Activated naive CD8-positive, alpha-beta T cell treated with anti-CD3 and anti-CD28 coated beads for 36 hours (primary cell): Measurements from ENCODE around the gene RRAS. TPM values are rescaled to one million over a fixed set of nuclear protein-coding genes. Genes with fewer than 3 reads are reported as not detected.

Experiments
- DNase-seq: peaks from one replicate; pipeline ENCODE4 v3.0.0; 2021
- H3K27ac Mint-ChIP-seq: one replicate; pipeline ENCODE4 v1.8.0; 2022; ENCODE audit warnings: mild to moderate bottlenecking, moderate library complexity, mixed read lengths
- H3K27me3 Mint-ChIP-seq: one replicate; pipeline ENCODE4 v1.8.0; 2022; ENCODE audit warnings: mild to moderate bottlenecking, mixed read lengths
- H3K36me3 Mint-ChIP-seq: one replicate; pipeline ENCODE4 v1.8.0; 2021; ENCODE audit warnings: mild to moderate bottlenecking, mixed read lengths
- H3K4me1 Mint-ChIP-seq: one replicate; pipeline ENCODE4 v1.8.0; 2021; ENCODE audit warnings: mixed read lengths
- H3K4me3 Mint-ChIP-seq: one replicate; pipeline ENCODE4 v1.8.0; 2022; ENCODE audit warnings: mild to moderate bottlenecking, moderate library complexity, mixed read lengths
- H3K9me3 Mint-ChIP-seq: one replicate; pipeline ENCODE4 v1.8.0; 2022; ENCODE audit warnings: mixed read lengths
- total RNA-seq, 2 experiments: library from RNA; stranded (reverse); gene quantifications; one replicate each; pipeline ENCODE4 v1.2.3, GENCODE V29; 2021

Gene RRAS
- total RNA-seq, 2 experiments from 2014 or later: 4.4 to 5.0 TPM

DNA sequence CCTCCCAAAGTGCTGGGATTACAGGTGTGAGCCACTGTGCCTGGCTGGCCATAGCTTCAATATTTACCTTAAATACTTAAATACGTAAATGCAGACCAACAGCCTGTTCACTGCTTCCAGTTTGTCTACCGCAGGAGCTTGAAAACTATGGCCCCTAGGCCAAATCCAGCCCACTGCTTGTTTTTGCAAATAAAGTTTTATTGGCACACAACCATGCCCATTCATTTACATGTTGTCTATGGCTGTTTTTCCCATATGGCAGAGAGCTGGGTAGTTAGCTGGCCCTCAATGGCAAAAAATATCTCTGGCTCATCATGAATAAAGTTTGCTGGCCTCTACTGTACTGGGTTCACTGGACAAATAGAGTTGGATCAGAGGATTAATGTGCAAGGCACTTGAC lies 37.1 kb downstream of the RRAS start:
- Mint-ChIP-seq H3K4me1 (peaks cover 11% of the 10 kb centered on the region), H3K9me3 (no peaks in the 10 kb centered on the region), H3K27me3 (no peaks in the 10 kb centered on the region), H3K36me3 (peaks cover 13% of the 10 kb centered on the region), H3K27ac (no peak overlapping the region), H3K4me3 (no peak overlapping the region)
- DNase-seq: no peak

DNA sequence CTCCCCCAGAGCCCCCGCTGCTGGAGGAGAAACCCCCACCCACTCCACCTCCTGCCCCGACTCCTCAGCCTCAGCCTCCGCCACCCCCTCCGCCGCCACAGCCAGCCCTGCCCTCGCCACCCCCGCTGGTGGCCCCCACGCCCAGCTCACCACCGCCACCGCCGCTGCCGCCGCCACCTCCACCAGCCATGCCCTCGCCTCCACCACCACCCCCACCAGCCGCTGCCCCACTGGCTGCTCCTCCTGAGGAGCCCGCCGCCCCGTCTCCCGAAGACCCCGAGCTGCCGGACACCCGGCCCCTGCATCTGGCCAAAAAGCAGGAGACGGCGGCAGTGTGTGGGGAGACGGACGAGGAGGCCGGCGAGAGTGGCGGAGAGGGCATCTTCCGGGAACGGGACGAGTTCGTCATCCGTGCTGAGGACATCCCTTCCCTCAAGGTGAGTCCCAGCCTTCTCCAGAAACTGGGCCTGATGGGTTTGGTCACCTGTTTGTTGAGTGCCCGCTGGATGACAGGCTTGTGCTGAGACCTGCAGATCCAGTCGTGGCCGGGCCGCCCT lies 38.4 kb downstream of the RRAS start:
- Mint-ChIP-seq H3K27me3 (no peaks in the 10 kb centered on the region), H3K4me1 (peaks cover 11% of the 10 kb centered on the region), H3K9me3 (no peaks in the 10 kb centered on the region), H3K36me3 (peaks cover 13% of the 10 kb centered on the region), H3K4me3 (no peak overlapping the region), H3K27ac (no peak overlapping the region)
- no peak for DNase-seq

DNA sequence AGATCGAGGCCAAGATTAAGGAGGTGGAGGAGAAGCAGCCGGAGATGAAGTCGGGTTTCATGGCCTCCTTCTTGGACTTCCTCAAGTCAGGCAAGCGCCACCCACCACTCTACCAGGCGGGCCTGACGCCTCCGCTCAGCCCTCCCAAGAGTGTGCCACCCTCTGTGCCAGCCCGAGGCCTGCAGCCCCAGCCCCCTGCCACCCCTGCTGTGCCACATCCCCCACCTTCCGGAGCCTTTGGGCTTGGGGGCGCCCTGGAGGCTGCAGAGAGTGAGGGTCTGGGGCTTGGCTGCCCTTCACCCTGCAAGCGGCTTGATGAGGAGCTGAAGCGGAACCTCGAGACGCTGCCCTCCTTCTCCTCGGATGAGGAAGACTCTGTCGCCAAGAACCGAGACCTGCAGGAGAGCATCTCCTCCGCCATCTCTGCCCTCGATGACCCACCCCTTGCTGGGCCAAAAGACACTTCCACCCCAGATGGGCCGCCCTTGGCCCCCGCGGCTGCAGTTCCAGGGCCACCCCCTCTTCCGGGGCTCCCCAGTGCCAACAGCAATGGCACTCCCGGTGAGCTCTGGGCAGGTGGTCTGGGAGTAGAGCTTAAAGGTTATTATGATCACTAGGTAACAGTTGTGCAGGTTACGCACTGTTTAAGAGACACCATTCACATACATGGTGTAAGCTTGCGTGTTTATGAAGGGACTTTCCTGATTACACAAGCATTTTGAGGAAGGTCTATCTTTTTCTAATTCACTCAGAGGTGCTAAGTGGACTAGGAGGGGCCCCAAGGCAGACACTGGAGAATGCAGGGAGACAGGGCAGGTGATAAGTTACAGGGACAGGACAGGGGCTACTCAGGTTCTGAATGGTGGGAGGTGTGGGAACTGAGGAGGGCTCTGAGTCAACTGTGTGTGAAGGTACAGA lies 40.3 kb downstream of the RRAS start:
- peaks cover 11% of the 10 kb centered on the region for H3K4me1 Mint-ChIP-seq
- H3K9me3 Mint-ChIP-seq: no peaks in the 10 kb centered on the region
- H3K4me3 Mint-ChIP-seq: no peak overlapping the region
- H3K27me3 Mint-ChIP-seq: no peaks in the 10 kb centered on the region
- peaks cover 9% of the 10 kb centered on the region for H3K36me3 Mint-ChIP-seq
- peak overlapping the region; percentile 42 for H3K27ac Mint-ChIP-seq
- DNase-seq: no peak

DNA sequence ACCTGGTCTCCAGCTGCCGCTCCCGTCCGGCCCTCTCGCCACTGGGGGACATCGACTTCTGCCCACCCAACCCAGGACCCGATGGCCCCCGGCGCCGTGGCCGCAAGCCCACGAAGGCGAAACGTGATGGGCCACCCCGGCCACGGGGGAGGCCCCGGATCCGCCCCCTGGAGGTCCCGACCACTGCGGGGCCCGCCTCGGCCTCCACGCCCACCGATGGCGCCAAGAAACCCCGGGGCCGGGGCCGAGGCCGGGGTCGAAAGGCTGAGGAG lies 42.3 kb downstream of the RRAS start:
- peaks cover 22% of the 10 kb centered on the region for H3K4me1 Mint-ChIP-seq
- H3K36me3 Mint-ChIP-seq: peaks cover 13% of the 10 kb centered on the region
- H3K9me3 Mint-ChIP-seq: no peaks in the 10 kb centered on the region
- no peak for DNase-seq
- no peaks in the 10 kb centered on the region for H3K27me3 Mint-ChIP-seq
- no peak overlapping the region for H3K27ac Mint-ChIP-seq
- H3K4me3 Mint-ChIP-seq: no peak overlapping the region

DNA sequence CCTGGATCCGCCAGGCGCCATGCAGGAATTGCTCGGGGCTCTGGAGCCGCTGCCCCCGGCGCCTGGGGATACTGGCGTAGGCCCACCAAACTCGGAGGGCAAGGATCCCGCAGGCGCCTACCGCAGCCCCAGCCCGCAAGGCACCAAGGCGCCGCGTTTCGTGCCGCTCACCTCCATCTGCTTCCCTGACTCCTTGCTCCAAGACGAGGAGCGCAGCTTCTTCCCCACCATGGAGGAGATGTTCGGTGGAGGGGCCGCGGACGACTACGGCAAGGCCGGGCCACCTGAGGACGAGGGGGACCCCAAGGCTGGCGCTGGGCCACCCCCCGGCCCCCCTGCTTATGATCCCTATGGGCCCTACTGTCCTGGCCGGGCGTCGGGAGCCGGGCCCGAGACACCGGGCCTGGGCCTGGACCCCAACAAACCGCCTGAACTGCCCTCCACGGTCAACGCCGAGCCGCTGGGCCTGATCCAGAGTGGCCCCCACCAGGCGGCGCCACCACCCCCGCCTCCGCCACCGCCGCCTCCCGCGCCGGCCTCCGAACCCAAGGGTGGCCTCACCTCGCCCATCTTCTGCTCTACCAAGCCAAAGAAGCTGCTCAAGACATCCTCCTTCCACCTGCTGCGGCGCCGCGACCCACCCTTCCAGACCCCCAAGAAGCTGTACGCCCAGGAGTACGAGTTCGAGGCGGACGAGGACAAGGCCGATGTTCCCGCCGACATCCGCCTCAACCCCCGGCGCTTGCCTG lies 42.8 kb downstream of the RRAS start:
- peaks cover 26% of the 10 kb centered on the region for H3K4me1 Mint-ChIP-seq
- H3K9me3 Mint-ChIP-seq: no peaks in the 10 kb centered on the region
- peaks cover 13% of the 10 kb centered on the region for H3K36me3 Mint-ChIP-seq
- no peaks in the 10 kb centered on the region for H3K27me3 Mint-ChIP-seq
- no peak overlapping the region for H3K27ac Mint-ChIP-seq
- no peak overlapping the region for H3K4me3 Mint-ChIP-seq
- DNase-seq: no peak

DNA sequence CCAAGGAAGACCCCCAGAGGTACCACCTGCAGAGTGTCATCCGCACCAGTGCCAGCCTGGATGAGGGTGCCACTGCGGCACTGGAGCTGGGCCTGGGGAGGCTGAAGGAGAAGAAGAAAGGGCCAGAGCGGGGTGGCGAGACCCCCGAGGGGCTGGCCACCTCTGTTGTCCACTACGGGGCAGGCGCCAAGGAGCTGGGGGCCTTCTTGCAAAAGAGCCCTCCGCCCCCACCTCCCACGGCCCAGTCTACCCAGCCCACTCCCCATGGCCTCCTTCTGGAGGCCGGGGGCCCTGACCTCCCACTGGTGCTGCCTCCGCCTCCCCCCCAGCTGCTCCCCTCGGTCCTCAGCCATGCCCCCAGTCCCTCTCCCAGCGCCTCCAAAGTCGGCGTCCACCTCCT lies 43.5 kb downstream of the RRAS start:
- Mint-ChIP-seq H3K4me1 (peaks cover 26% of the 10 kb centered on the region), H3K36me3 (peaks cover 13% of the 10 kb centered on the region), H3K4me3 (no peak overlapping the region), H3K27me3 (no peaks in the 10 kb centered on the region), H3K9me3 (no peaks in the 10 kb centered on the region), H3K27ac (no peak overlapping the region)
- no peak for DNase-seq

DNA sequence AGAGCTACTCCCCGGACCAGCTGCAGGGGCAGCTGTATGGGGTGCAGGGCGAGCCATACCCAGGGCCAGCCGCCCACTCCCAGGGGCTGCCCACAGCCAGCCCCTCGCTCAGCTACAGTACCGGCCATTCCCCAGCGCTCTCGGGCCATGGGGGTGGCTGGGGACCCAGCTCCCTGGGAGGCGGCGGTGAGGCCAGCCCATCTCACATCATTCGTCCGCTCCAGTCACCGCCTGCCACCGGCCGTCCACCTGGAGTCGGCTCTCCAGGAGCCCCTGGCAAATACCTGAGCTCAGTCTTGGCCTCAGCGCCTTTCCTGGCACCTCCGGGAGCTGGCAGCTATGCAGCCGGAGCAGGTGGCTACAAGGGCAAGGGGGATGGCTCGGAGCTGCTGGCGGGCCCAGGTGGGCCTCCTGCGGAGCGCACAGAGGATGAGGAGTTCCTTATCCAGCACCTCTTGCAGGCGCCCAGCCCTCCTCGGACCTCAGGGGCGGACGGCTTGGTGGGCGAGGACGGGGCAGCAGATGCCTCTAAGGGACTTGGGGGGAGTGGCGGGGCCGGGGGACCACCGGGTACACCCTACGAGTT lies 44.0 kb downstream of the RRAS start:
- no peak overlapping the region for H3K4me3 Mint-ChIP-seq
- H3K4me1 Mint-ChIP-seq: peaks cover 26% of the 10 kb centered on the region
- H3K27ac Mint-ChIP-seq: no peak overlapping the region
- H3K36me3 Mint-ChIP-seq: peaks cover 13% of the 10 kb centered on the region
- no peaks in the 10 kb centered on the region for H3K27me3 Mint-ChIP-seq
- no peaks in the 10 kb centered on the region for H3K9me3 Mint-ChIP-seq
- DNase-seq: no peak

DNA sequence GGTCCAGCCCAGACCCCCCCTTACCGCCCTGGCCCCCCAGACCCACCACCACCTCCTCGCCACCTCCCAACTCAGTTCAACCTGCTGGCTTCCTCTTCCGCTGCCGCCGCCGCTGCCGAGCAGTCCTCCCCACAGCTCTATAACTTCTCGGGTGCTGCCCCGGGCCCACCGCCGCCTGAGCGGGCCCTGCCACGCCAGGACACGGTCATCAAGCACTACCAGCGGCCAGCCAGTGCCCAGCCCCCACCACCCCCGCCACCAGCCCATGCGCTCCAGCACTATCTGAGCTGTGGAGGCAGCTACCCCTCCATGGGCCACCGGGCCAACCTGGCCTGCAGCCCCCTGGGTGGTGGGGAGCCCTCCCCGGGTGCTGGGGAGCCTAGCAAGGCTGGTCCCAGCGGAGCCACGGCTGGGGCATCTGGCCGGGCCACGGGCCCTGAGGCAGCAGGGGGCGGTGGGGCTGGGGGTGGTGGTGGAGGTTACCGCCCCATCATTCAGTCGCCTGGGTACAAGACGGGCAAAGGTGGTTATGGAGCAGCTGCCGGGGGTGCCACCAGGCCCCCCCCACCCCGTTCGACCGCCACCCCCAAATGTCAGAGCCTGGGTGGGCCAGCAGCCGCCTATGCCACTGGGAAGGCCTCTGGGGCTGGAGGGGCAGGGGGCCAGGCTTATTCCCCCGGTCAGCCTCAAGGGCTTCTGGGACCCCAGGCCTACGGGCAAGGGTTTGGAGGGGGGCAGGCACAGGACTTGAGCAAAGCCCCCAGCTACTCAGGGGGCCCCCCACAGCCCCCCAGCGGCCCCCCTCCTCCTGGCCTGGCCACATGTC lies 44.7 kb downstream of the RRAS start:
- H3K36me3 Mint-ChIP-seq: peaks cover 13% of the 10 kb centered on the region
- H3K27ac Mint-ChIP-seq: no peak overlapping the region
- no peak overlapping the region for H3K4me3 Mint-ChIP-seq
- peaks cover 26% of the 10 kb centered on the region for H3K4me1 Mint-ChIP-seq
- H3K9me3 Mint-ChIP-seq: no peaks in the 10 kb centered on the region
- DNase-seq: no peak
- no peaks in the 10 kb centered on the region for H3K27me3 Mint-ChIP-seq

DNA sequence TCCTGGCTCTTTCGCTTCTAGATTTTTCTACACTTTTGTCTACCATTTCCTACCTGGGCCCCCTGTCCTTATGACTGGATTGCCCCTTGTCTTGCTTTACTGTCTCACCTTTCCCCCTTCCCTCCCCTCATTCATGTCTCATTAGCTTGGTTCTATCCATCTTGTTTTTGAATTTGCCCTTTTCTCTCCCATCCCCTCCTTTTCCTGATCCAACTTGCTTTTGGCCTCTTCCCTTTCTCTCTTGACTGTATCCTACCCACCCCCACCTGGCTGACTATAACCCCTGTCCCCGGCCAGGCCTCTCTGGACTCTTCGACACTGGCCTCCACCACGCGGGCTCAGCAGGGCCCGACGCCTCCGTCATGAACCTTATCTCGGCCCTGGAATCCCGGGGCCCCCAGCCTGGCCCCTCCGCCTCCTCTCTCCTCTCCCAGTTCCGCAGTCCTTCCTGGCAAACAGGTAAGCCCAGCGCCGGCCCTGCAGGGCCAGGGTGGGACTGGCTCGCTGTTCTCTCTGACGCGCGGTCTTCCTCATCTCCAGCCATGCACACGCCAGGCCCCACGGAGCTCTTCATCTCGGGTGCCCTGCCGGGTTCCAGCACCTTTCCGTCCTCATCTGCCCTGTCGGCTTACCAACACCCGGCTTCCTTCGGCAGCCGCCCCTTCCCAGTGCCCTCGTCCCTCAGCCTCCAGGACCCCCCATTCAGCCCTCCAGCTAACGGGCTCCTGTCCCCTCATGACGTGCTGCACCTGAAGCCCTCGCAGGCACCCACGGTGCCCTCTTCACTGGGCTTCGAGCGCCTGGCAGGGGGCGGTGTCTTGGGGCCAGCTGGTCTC lies 45.6 kb downstream of the RRAS start:
- DNase-seq: no peak
- H3K4me1 Mint-ChIP-seq: peaks cover 28% of the 10 kb centered on the region
- H3K9me3 Mint-ChIP-seq: no peaks in the 10 kb centered on the region
- peaks cover 9% of the 10 kb centered on the region for H3K36me3 Mint-ChIP-seq
- H3K27me3 Mint-ChIP-seq: no peaks in the 10 kb centered on the region
- peak overlapping the region; percentile 90 for H3K27ac Mint-ChIP-seq
- peak overlapping the region; percentile 89 for H3K4me3 Mint-ChIP-seq

DNA sequence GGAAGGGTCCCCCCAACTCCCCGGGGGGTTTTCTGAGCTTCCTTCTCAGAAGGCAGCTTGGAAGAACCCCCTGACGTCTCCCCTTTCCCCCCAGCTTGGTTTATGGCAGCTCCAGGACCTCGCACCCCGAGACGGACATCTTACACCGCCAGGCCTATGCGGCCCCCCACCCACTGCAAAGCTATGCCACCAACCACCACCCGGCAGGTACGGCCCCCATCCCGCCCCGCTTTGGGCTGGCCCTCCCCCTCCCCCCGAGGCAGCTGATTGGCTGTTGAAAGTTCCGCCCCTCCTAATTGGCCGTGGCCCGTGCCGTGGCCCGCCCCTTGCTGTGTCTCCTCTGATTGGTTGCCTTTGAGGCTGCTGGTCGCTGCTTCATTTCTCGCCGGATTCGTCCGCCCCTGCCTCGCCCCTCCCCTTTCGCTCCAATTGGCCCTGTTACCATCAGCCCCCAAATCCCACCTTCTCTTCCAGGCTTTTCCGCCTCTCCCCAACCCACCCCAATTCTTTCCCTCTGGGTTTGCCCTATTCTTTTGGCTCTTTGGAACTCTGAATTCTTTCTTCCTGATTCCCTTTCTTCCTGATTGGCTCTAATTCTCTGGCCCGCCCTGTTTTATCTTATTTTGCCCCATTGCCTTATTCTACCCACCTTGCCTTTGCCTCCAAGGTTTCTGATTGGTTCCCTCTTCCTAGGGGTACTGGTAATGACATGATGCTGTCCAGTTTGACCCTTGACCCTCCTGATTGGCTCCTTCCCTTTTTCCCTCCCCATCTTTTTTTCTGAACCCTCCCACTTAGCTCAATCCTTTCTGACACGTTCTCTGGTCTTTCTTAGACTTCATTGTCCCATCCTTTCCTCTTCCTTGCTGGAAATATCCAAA lies 46.5 kb downstream of the RRAS start:
- H3K4me1 Mint-ChIP-seq: peaks cover 30% of the 10 kb centered on the region
- peak overlapping the region; percentile 89 for H3K4me3 Mint-ChIP-seq
- peak; percentile 94 for DNase-seq
- H3K9me3 Mint-ChIP-seq: no peaks in the 10 kb centered on the region
- H3K36me3 Mint-ChIP-seq: peaks cover 9% of the 10 kb centered on the region
- H3K27me3 Mint-ChIP-seq: no peaks in the 10 kb centered on the region
- peak overlapping the region; percentile 90 for H3K27ac Mint-ChIP-seq

DNA sequence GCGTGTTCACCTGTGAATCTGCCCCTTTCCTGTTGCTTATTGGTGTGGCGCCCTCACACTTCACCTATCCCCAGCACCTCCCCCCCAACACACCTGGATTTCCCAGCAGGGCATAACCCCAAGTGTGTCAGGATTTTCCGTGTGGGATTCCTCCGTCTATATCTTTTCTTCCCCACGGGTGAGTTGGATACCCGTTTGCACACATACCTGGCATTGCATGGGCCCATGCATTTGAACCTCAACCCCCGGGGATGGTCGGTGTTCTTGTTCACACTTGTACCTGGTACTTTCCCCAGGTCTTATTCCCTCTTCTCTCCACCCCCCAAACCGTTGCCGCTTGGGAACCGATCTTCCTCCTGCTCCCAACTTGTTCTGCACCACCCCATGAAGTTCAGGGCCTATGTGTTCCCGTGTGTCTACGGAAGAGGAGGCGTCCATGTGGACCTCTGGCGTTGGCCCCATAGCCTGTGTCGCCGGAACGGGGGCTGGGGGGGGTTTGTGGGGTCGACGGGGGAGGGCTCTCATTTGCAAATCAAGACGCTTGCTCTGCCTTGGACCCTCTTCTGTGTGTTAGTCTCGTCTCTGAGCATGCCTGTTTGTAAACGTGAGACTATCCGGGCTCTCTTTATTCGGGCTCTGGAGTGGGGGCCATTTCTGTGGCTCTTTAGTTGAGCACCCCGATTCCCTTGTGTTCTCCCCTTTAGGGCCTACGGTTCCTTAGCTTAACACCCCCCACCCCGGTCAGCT lies 47.3 kb downstream of the RRAS start:
- no peaks in the 10 kb centered on the region for H3K9me3 Mint-ChIP-seq
- H3K36me3 Mint-ChIP-seq: peaks cover 9% of the 10 kb centered on the region
- H3K27me3 Mint-ChIP-seq: no peaks in the 10 kb centered on the region
- H3K4me1 Mint-ChIP-seq: peaks cover 30% of the 10 kb centered on the region
- peak overlapping the region; percentile 90 for H3K27ac Mint-ChIP-seq
- peak; percentile 34 for DNase-seq
- H3K4me3 Mint-ChIP-seq: peak overlapping the region; percentile 89

DNA sequence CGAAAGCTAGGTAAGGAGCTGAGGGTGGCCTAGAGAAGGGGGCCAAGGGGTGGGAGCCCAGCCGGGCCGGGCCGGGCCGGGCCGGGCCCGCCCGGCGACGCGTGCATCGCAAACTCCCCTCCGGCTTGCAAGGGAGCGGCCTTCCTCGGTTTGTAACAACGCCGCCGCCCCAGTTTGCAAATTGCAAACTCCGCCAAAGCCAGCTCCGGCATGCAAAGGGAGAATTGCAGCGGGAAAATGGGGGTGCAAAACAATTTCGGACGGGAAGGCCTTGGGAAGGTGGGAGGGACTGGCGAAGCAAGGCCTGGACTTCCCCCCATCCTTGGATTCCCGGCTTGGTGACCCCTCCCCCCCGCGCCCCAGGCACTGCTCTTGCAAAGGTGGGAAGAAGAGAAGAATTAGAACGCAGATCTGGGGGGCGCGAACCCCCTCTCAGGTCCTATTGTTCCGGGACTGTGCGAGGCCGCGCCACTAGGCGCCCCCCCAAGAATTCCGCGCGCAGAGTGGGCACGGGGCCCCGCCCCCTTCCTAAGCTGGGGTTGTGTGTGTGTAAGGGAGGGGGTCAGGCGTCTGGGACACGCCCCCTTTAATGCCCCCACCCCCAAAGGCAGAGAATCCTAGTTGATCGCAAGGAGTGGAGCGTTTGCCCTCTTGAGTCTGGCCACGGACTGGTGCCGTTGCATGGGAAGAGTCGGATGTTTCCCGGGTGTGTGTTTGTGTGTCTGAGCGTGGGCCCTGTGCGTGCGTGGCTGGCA lies 48.0 kb downstream of the RRAS start:
- Mint-ChIP-seq H3K4me3 (peak overlapping the region; percentile 89), H3K27me3 (no peaks in the 10 kb centered on the region), H3K36me3 (peaks cover 9% of the 10 kb centered on the region), H3K4me1 (peaks cover 30% of the 10 kb centered on the region), H3K9me3 (no peaks in the 10 kb centered on the region), H3K27ac (peak overlapping the region; percentile 90)
- peak; percentile 63 for DNase-seq
